ENCODE results near the gene IMMP2L.
"Not testable (repeated sequence)": the region's sequence is repeated elsewhere in the genome, so short reads cannot be mapped to it uniquely, and the experiment has no call there.

Gene IMMP2L

DNA sequence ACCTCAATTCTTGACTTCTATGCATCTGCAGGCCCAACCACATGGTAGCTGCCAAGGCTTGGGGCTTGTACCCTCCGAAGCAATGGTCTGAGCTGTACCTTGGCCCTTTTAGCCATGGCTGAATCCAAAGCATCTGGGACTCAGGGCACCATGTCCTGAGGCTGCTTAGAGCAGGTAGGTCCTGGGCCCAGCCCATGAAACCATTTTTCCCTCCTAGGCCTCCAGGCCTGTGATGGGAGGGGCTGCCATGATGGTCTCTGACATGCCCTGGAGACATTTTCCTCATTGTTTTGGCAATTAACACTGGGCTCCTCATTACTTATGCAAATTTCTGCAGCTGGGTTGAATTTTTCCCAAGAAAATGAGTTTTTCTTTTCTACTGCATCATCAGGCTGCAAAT lies 889.1 kb downstream of the IMMP2L start:
- TF ChIP-seq, protein P1, sequence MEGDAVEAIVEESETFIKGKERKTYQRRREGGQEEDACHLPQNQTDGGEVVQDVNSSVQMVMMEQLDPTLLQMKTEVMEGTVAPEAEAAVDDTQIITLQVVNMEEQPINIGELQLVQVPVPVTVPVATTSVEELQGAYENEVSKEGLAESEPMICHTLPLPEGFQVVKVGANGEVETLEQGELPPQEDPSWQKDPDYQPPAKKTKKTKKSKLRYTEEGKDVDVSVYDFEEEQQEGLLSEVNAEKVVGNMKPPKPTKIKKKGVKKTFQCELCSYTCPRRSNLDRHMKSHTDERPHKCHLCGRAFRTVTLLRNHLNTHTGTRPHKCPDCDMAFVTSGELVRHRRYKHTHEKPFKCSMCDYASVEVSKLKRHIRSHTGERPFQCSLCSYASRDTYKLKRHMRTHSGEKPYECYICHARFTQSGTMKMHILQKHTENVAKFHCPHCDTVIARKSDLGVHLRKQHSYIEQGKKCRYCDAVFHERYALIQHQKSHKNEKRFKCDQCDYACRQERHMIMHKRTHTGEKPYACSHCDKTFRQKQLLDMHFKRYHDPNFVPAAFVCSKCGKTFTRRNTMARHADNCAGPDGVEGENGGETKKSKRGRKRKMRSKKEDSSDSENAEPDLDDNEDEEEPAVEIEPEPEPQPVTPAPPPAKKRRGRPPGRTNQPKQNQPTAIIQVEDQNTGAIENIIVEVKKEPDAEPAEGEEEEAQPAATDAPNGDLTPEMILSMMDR (IDR thresholded peaks at IDR 0.05) = no peak
- H3K36me3 ChIP-seq = no peaks in the 10 kb centered on the region
- no peaks in the 10 kb centered on the region for H3K9me3 ChIP-seq
- H3K27ac ChIP-seq = no peak overlapping the region
- H3K4me1 ChIP-seq (ENCODE audit: control insufficient read depth in 1 of 2, insufficient read depth in 1 of 2, low read depth in 1 of 2, low read length in 1 of 2) = no peaks in the 10 kb centered on the region
- H3K4me3 ChIP-seq (ENCODE audit: low read depth in 1 of 2, low read length in 1 of 2) = no peak overlapping the region
- no peaks in the 10 kb centered on the region for H3K27me3 ChIP-seq

DNA sequence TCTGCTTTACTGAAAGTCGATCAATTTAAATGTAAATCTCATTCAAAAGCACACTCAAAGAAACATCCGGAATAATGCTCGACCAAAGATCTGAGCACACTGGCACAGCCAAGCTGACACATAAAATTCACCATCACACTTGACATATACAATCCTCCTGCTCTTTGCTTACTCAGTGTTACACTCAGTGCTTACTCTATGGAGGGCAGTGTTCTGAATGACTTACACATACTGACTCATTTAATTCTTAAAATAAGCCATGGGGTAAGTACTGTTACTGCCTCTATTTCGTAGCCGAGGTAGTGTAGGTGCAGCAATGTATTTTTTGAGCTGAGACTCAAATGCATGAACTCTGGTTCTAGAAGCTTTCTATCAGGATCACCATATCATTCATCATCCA lies 892.9 kb downstream of the IMMP2L start:
- H3K9me3 ChIP-seq = no peaks in the 10 kb centered on the region
- no peak overlapping the region for H3K4me3 ChIP-seq (ENCODE audit: low read depth in 1 of 2, low read length in 1 of 2)
- TF ChIP-seq, protein P1 (IDR thresholded peaks at IDR 0.05) = no peak
- no peak overlapping the region for H3K27ac ChIP-seq
- H3K27me3 ChIP-seq = no peaks in the 10 kb centered on the region
- H3K4me1 ChIP-seq (ENCODE audit: control insufficient read depth in 1 of 2, insufficient read depth in 1 of 2, low read depth in 1 of 2, low read length in 1 of 2) = no peaks in the 10 kb centered on the region
- no peaks in the 10 kb centered on the region for H3K36me3 ChIP-seq

DNA sequence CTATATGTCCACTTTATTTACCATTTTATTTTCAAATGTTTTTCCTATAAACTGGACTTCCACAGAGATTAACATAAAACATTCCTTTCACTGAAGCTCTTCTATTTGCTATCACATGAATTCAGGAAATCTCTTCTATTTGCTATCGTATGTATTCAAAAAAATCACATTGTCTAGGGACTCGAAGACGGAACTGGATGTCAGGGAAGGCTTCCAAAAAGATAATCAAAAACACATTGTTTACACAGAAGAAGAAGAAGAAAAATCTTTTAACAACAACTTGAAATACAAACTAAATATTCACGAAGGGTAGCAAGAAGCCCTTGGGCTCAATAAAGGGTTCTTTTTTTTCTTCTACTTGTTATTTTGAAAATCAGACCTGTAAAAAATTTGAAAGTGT lies 897.5 kb downstream of the IMMP2L start:
- H3K4me1 ChIP-seq (ENCODE audit: control insufficient read depth in 1 of 2, insufficient read depth in 1 of 2, low read depth in 1 of 2, low read length in 1 of 2) = no peaks in the 10 kb centered on the region
- no peak overlapping the region for H3K27ac ChIP-seq
- no peaks in the 10 kb centered on the region for H3K27me3 ChIP-seq
- H3K36me3 ChIP-seq = no peaks in the 10 kb centered on the region
- H3K9me3 ChIP-seq = no peaks in the 10 kb centered on the region
- TF ChIP-seq, protein P1 (IDR thresholded peaks at IDR 0.05) = no peak
- no peak overlapping the region for H3K4me3 ChIP-seq (ENCODE audit: low read depth in 1 of 2, low read length in 1 of 2)

DNA sequence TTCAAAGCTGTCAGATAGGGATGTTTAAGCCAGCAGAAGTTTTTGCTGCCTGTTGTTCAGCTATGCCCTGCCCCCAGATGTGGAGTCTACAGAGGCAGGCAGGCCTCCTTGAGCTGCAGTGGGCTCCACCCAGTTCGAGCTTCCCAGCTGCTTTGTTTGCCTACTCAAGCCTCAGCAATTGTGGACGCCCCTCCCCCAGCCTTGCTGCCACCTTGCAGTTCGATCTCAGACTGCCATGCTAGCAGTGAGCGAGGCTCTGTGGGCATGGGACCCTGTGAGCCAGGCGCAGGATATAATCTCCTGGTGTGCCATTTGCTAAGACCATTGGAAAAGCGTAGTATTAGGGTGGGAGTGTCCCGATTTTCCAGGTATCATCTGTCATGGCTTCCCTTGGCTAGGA lies 901.7 kb downstream of the IMMP2L start:
- not testable (repeated sequence) for H3K27ac ChIP-seq; H3K36me3 ChIP-seq; H3K4me1 ChIP-seq (ENCODE audit: control insufficient read depth in 1 of 2, insufficient read depth in 1 of 2, low read depth in 1 of 2, low read length in 1 of 2); H3K9me3 ChIP-seq; H3K27me3 ChIP-seq; H3K4me3 ChIP-seq (ENCODE audit: low read depth in 1 of 2, low read length in 1 of 2)

DNA sequence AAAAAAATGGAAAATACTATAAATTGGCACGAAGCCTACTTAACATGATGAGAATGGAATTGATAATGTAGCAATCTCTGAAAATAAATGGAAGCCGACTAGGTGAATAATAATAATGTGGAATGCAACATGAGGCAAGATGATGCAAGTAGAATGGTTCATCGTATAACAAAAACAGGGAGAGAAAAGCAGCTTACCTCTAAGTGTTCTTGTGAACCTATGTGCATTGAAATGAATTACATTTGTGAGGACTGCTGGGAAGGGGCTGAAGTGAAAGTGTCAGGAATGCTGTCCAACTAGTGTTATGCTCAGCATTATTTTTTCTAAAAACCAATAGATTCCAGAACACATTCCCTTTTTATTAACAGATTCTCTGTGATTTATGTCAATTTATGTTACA lies 912.0 kb downstream of the IMMP2L start:
- no peak overlapping the region for H3K27ac ChIP-seq
- no peaks in the 10 kb centered on the region for H3K4me1 ChIP-seq (ENCODE audit: control insufficient read depth in 1 of 2, insufficient read depth in 1 of 2, low read depth in 1 of 2, low read length in 1 of 2)
- H3K27me3 ChIP-seq = no peaks in the 10 kb centered on the region
- TF ChIP-seq, protein P1 (IDR thresholded peaks at IDR 0.05) = no peak
- no peaks in the 10 kb centered on the region for H3K36me3 ChIP-seq
- no peaks in the 10 kb centered on the region for H3K9me3 ChIP-seq
- no peak overlapping the region for H3K4me3 ChIP-seq (ENCODE audit: low read depth in 1 of 2, low read length in 1 of 2)

DNA sequence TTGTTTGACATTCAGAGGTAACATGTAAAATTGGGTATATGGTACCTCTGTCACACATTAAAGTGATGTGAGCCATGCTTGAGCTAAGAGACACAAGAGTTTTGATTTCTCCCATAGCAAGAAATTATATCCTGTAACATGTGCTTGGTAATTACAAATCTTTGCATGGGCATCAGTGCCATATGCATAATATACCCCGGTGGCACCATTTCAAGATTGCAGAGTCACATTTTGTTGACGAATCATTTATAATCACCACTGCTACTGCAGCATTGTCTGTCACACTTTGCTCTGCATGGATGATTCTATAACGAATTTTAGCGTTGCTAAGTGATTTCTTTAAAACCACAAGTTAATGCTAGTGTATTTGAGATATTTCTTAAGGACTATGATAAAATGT lies 915.0 kb downstream of the IMMP2L start:
- Histone ChIP-seq H3K36me3 (no peaks in the 10 kb centered on the region), H3K4me3 (ENCODE audit: low read depth in 1 of 2, low read length in 1 of 2) (no peak overlapping the region), H3K9me3 (no peaks in the 10 kb centered on the region), H3K4me1 (ENCODE audit: control insufficient read depth in 1 of 2, insufficient read depth in 1 of 2, low read depth in 1 of 2, low read length in 1 of 2) (no peaks in the 10 kb centered on the region), H3K27ac (no peak overlapping the region), H3K27me3 (no peaks in the 10 kb centered on the region)
- TF ChIP-seq, protein P1 (IDR thresholded peaks at IDR 0.05) = no peak
